SIG-M5 treated with dmso at 0.1 percent for 504 hours (cell line): ENCODE measurements around the gene ICAM5.
"Not testable (repeated sequence)": the region's sequence is repeated elsewhere in the genome, so short reads cannot be mapped to it uniquely, and the experiment has no call there.

Experiments used
- DNase-seq: peaks from one replicate; lab custom pipeline; 2025; ENCODE audit not compliant: unreplicated experiment; lab: John Stamatoyannopoulos, UW

ICAM5 gene

GRCh38 chr19:10336725-10337124 is 47.0 kb downstream of the ICAM5 start:
- DNase-seq: not testable (repeated sequence)

- no peak for DNase-seq
These were observed 49.2 kb downstream of the ICAM5 start for GRCh38 chr19:10338940-10339339.

GRCh38 chr19:10339380-10339960 is 49.7 kb downstream of the ICAM5 start, which contains the start of gene ICAM3:
Gene ICAM3, minus strand, starts transcription at chr19:10339624. Its CDS starts 10 bp downstream, at chr19:10339614.
- peak; percentile 46 for DNase-seq

GRCh38 chr19:10339977-10340376 is 50.2 kb downstream of the ICAM5 start:
- DNase-seq: no peak

DNA sequence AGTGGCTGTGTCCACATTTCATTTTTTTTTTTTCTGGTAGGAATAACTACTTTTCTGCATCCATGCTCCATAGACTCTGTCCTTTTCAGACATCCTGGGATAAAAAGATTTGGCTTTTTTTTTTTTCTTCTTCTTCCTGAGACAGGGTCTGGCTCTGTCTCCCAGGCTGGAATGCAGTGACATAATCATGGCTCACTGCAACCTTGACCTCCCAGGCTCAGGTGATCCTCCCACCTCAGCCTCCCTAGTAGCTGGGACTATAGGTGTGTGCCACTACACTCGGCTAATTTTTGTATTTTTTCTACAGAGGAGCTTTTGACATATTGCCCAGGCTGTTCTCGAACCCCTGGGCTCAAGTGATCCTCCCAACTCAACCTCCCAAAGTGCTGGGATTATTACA is 53.7 kb downstream of the ICAM5 start:
- no peak for DNase-seq

DNA sequence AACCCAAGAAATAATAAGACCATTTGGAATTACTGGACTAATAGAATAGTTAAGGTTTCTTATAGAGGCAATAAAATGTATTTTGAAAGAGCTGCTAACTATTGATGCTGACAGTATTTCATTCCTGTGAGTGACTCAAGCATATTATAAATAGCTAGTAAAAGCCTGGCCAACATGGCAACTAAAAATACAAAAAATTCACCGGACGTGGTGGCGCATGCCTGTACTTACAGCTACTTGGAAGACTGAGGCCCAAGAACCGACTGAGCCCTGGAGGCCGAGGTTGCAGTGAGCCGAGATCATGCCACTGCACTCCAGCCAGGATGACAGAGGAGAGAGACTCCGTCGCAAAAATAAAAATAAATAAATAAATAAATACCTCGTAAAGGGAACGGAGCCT is 55.0 kb downstream of the ICAM5 start:
- no peak for DNase-seq
